Omental fat pad (tissue), 4 donors: ENCODE data around the gene PROM1. TPM values are rescaled to one million over a fixed set of nuclear protein-coding genes. Genes with fewer than 3 reads are reported as not detected.

Experiments
- ATAC-seq: fragments of 150-250 bp; one replicate; pipeline ENCODE4 v1.9.1; 2016; ENCODE audit warnings: mild to moderate bottlenecking, moderate library complexity; ENCODE audit not compliant: low FRiP score
- DNase-seq: peaks from one replicate; pipeline ENCODE4 v3.0.0-alpha.2; 2019; ENCODE audit warnings: low spot score
- CTCF ChIP-seq, 3 donors: fragments of 450-650 bp; IDR thresholded peaks; one replicate each; pipeline ENCODE4 v1.5.1; 2016 to 2017; ENCODE audit warnings: antibody characterized with exemption in 3 of 3, mild to moderate bottlenecking in 3 of 3, moderate library complexity in 2 of 3
- total RNA-seq, 4 donors: library from RNA; depleted of rRNA; stranded (reverse); fragments of >200 nt; gene quantifications; one replicate each; pipeline ENCODE4 v1.1.0, GENCODE V29; 2016

PROM1 gene
- total RNA-seq, 4 donors from 2014 or later: 0.09 TPM; not detected in 3

- no peak for ATAC-seq
- DNase-seq: no peak
- TF ChIP-seq CTCF (IDR thresholded peaks at IDR 0.05): no peak
Observed at GRCh38 chr4:15982842-15983524, 100.8 kb downstream of the PROM1 start.

DNA sequence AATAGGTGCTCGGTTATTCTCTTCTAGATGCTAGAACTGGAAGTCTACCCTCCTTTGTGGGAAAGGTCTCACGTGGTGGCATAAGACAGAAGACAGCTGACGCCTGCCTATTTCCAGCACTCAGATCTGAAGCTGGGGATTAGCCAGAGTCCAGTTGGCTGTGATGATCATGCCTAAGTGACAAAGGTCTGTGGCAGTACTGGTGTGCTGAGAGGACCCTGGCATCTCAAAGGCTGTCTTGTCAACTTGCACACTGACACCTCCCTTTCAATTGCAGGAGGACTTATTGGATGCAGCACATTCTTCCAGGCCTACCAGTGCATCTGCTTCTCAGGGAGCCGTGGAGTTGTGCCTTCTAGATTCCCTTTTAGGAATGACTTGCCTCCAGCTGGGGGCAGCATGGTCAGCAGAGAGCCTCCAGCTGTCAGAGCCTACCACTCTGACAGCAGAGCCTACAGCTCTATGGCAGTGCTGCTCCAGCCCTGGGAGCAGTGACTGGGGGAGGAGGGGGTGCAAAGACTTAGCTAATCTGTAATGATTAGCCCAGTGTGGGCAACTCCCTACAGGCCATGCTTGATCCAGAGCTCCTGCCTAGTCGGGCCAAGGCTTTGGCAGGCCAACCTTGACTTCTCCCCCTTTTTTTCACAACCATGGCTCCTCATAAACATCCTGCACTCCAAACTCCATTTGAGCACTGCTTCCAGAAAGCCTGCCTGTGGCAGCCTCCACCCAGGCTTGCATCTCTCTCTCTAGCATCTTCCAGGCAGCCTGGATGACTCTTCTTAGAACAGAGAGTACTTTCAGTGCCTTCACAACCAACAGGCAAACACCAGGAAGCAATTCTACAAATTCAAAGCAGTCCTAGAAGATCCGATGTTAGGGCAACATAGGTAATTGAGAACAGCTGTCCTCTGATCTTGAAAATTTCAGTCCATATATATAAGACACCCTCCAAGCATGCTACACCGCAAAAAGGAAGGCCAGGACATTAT, 107.1 kb downstream of the PROM1 start:
- TF ChIP-seq CTCF (IDR thresholded peaks at IDR 0.05): no peak
- no peak for DNase-seq
- no peak for ATAC-seq

DNA sequence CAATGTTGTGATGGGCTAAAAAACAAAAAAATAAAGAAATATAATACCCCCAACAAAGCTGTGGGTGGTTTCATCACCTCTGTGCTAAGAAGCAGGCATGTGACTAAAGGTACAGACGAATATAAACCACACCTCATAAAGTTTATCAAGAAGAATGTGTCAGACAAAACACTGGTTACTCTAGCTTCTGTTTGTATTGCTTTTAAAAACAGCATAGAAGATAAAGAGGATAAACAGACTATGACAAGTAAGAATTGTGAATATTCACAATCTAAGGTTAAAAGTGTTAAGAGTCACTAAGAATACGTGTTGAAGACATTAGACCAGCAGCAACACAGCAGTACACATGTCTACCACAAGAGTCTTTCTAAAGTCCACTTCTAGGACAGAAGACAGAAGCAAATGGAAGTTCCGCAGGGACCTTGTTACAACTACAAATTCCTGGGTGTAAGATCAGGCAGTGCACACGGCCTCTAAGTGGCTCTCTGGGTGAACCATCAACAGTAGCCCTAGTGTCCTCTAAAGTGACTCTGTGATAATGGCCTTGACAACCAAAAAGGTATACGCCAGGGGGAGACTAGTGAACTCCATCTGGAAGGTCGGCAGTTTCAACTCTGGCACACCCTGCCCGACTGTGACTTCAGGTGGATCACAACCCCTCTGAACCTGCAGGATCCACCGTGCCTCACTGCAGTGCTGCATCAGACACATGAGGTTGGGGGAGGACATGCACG, 112.6 kb downstream of the PROM1 start:
- no peak for TF ChIP-seq CTCF (IDR thresholded peaks at IDR 0.05)
- DNase-seq: no peak
- ATAC-seq: no peak

GRCh38 chr4:15968551-15969300, 115.1 kb downstream of the PROM1 start:
- ATAC-seq (no peak), DNase-seq (no peak)
- no peak for TF ChIP-seq CTCF (IDR thresholded peaks at IDR 0.05)

DNA sequence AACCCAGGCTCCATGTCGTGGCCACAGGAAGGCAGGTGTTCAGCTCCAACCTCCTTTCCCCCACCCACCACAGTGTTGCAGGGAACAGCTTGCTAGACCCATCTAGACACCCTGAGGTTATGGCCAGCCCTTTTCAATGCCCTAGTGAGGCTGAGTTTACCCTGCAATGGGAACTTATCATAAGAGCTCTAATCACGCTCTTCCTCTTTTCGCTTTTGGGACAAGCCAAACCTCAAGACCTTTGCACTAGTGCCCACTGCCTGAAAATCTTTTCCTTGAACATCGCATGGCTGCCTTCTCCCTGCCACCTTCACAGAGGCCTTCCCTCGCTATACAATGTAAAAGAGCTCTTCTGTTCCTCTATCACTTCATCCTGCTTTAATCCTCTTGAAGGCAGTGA, 118.5 kb downstream of the PROM1 start:
- no peak for ATAC-seq

More for the DNA sequence above, 118.5 kb downstream of the PROM1 start:
- no peak for TF ChIP-seq CTCF (IDR thresholded peaks at IDR 0.05)
- DNase-seq: no peak
